IMR-90 (cell line): Measurements from ENCODE around the gene TP53BP1. TPM values are rescaled to one million over a fixed set of nuclear protein-coding genes. Genes with fewer than 3 reads are reported as not detected.

Source experiments
- ATAC-seq: fragments of 200-7000 bp; cut with Tn5 transposase; 2 replicates; pipeline ENCODE4 v1.9.1; 2020; ENCODE audit warnings: low read depth, mild to moderate bottlenecking, moderate library complexity
- BruUV-seq: library from RNA; stranded (reverse); fragments of 400-500 nt; replicated peaks from 2 replicates; lab custom pipeline; 2021; lab: Mats Ljungman, UMichigan
- CTCF ChIA-PET: fragments of 300-600 bp; formaldehyde crosslinking; extraction: SDS; loops from one replicate; lab custom pipeline; 2021; ENCODE audit warnings: antibody characterized with exemption; lab: Yijun Ruan, JAX
- POLR2A ChIA-PET: fragments of 300-600 bp; sonication (Branson Sonifier 250); formaldehyde crosslinking; loops from one replicate; lab custom pipeline; 2022; ENCODE audit warnings: antibody characterized with exemption; ENCODE audit not compliant: unreplicated experiment; lab: Charles Lee
- DNase-seq: peaks from one replicate; pipeline ENCODE4 v3.0.0; 2013
- H2AFZ ChIP-seq: replicated peaks from 2 replicates; pipeline ENCODE3; 2013; ENCODE audit warnings: low read length, mild to moderate bottlenecking; ENCODE audit not compliant: poor library complexity
- H2AK5ac ChIP-seq: 2 replicates; pipeline ENCODE4 v1.6.1; 2013; ENCODE audit warnings: low read depth, low read length, inconsistent platforms
- H2AK9ac ChIP-seq: replicated peaks from 2 replicates; pipeline ENCODE3; 2013; ENCODE audit warnings: mild to moderate bottlenecking, low read depth, low read length, moderate library complexity; ENCODE audit not compliant: poor library complexity
- H2BK120ac ChIP-seq: 2 replicates; pipeline ENCODE4 v1.6.1; 2013; ENCODE audit warnings: low read depth, low read length, inconsistent platforms
- H2BK15ac ChIP-seq: 3 replicates; pipeline ENCODE4 v1.6.1; 2013; ENCODE audit warnings: low read depth, low read length, inconsistent platforms
- H2BK20ac ChIP-seq: 2 replicates; pipeline ENCODE4 v1.6.1; 2013; ENCODE audit warnings: low read depth, mild to moderate bottlenecking, inconsistent platforms, low read length, moderate library complexity
- H2BK5ac ChIP-seq: 2 replicates; pipeline ENCODE4 v1.6.1; 2013; ENCODE audit warnings: mild to moderate bottlenecking, low read depth, low read length, inconsistent platforms; ENCODE audit not compliant: poor library complexity, severe bottlenecking
- H3K14ac ChIP-seq: replicated peaks from 2 replicates; pipeline ENCODE4 v1.6.1; 2013; ENCODE audit warnings: low read depth, low read length, inconsistent platforms
- H3K18ac ChIP-seq: 2 replicates; pipeline ENCODE4 v1.6.1; 2013; ENCODE audit warnings: low read depth, low read length, control low read depth
- H3K23ac ChIP-seq: 2 replicates; pipeline ENCODE4 v1.6.1; 2013; ENCODE audit warnings: low read depth, low read length, inconsistent platforms
- H3K27ac ChIP-seq: 2 replicates; pipeline ENCODE4 v1.5.1; 2013; ENCODE audit warnings: mild to moderate bottlenecking, control low read depth, low read length; ENCODE audit not compliant: insufficient read depth
- H3K27me3 ChIP-seq: 2 replicates; pipeline ENCODE4 v1.6.1; 2013; ENCODE audit warnings: low read length; ENCODE audit not compliant: control insufficient read depth, insufficient read depth
- H3K36me3 ChIP-seq: 2 replicates; pipeline ENCODE4 v1.6.1; 2013; ENCODE audit warnings: low read length, mixed read lengths; ENCODE audit not compliant: control insufficient read depth, insufficient read depth
- H3K4ac ChIP-seq: 2 replicates; pipeline ENCODE4 v1.6.1; 2013; ENCODE audit warnings: low read depth, low read length, inconsistent platforms
- H3K4me1 ChIP-seq: 2 replicates; pipeline ENCODE4 v1.6.1; 2013; ENCODE audit warnings: low read length, mixed read lengths; ENCODE audit not compliant: control insufficient read depth, insufficient read depth
- H3K4me2 ChIP-seq: 2 replicates; pipeline ENCODE4 v1.6.1; 2013; ENCODE audit warnings: low read depth, mild to moderate bottlenecking, control low read depth, low read length, moderate library complexity
- H3K4me3 ChIP-seq: 2 replicates; pipeline ENCODE4 v1.5.1; 2013; ENCODE audit warnings: low read depth, mild to moderate bottlenecking, control low read depth, low read length, moderate library complexity; ENCODE audit not compliant: insufficient read depth
- H3K56ac ChIP-seq: 2 replicates; pipeline ENCODE4 v1.6.1; 2013; ENCODE audit warnings: low read length, inconsistent platforms; ENCODE audit not compliant: insufficient read depth; ENCODE audit errors: extremely low read depth
- H3K79me1 ChIP-seq, 2 experiments: 2 replicates each; pipeline ENCODE4 v1.6.1; 2013; ENCODE audit warnings: low read length in 2 of 2, inconsistent platforms in 1 of 2, low read depth in 1 of 2
- H3K9ac ChIP-seq: 2 replicates; pipeline ENCODE4 v1.6.1; 2013; ENCODE audit warnings: low read depth, low read length, control low read depth
- H3K9me1 ChIP-seq: 2 replicates; pipeline ENCODE4 v1.6.1; 2013; ENCODE audit warnings: low read length, inconsistent platforms; ENCODE audit not compliant: insufficient read depth
- H3K9me3 ChIP-seq: 2 replicates; pipeline ENCODE4 v1.6.1; 2013; ENCODE audit warnings: low read length; ENCODE audit not compliant: control insufficient read depth, insufficient read depth
- H4K20me1 ChIP-seq: 2 replicates; pipeline ENCODE4 v1.6.1; 2013; ENCODE audit warnings: low read length, inconsistent platforms; ENCODE audit not compliant: insufficient read depth
- H4K5ac ChIP-seq: 2 replicates; pipeline ENCODE4 v1.6.1; 2013; ENCODE audit warnings: mild to moderate bottlenecking, low read depth, low read length, control low read depth
- H4K8ac ChIP-seq, 2 experiments: 2 replicates each; pipeline ENCODE4 v1.6.1; 2013; ENCODE audit warnings: low read depth in 2 of 2, low read length in 2 of 2, control low read depth in 1 of 2, inconsistent platforms in 1 of 2
- H4K91ac ChIP-seq: 2 replicates; pipeline ENCODE4 v1.6.1; 2013; ENCODE audit warnings: low read depth, low read length, inconsistent platforms; ENCODE audit not compliant: insufficient read depth
- CEBPB ChIP-seq: IDR thresholded peaks from 2 replicates; pipeline ENCODE4 v1.6.1; 2012; ENCODE audit warnings: low read depth, low read length, improper control_type of control experiment
- FOS ChIP-seq: fragments of 150-350 bp; IDR thresholded peaks from 2 replicates; pipeline ENCODE4 v1.6.1; 2016; ENCODE audit warnings: low read depth, low read length
- MAFK ChIP-seq: IDR thresholded peaks from 2 replicates; pipeline ENCODE4 v1.6.1; 2012; ENCODE audit warnings: low read depth, low read length, improper control_type of control experiment
- MAZ ChIP-seq: IDR thresholded peaks from 2 replicates; pipeline ENCODE4 v1.6.1; 2012; ENCODE audit warnings: low read depth, mild to moderate bottlenecking, low read length, improper control_type of control experiment, moderate library complexity, borderline replicate concordance
- NFE2L2 ChIP-seq: fragments of 150-350 bp; IDR thresholded peaks from 2 replicates; pipeline ENCODE4 v1.6.1; 2016; ENCODE audit warnings: low read depth, mild to moderate bottlenecking, low read length
- RCOR1 ChIP-seq: IDR thresholded peaks from 2 replicates; pipeline ENCODE4 v1.6.1; 2012; ENCODE audit warnings: mild to moderate bottlenecking, low read length, improper control_type of control experiment; ENCODE audit not compliant: insufficient replicate concordance
- WGBS, 2 experiments: methylation state at CpG; one replicate each; pipeline versions ENCODE4 v1.1.5 to v1.1.7; 2013; ENCODE audit warnings: missing lambda C conversion rate in 2 of 2; ENCODE audit not compliant: insufficient read length in 1 of 2; ENCODE audit errors: extremely low coverage in 2 of 2; 5-methylcytosine and 5-hydroxymethylcytosine counted together
- dilution Hi-C: fragments of 300-500 bp; cut with HindIII; formaldehyde crosslinking; loops from one replicate; pipeline ENCODE4 v1.14.3; 2018; ENCODE audit warnings: low sequenced_read_pairs; ENCODE audit not compliant: unreplicated experiment
- in situ Hi-C: fragments of 300-500 bp; cut with MboI; formaldehyde crosslinking; loops from 3 replicates; pipeline ENCODE4 v1.14.3; 2019; ENCODE audit warnings: low sequenced_read_pairs, inconsistent platforms, mixed read lengths
- intact Hi-C: fragments of 100-400 bp; cut with micrococcal nuclease; formaldehyde crosslinking; loops from 2 replicates; pipeline ENCODE4 v1.10.0; 2022
- polyA plus RNA-seq, 3 experiments: library from polyadenylated mRNA; depleted of rRNA; stranded (reverse); fragments of >200 nt; gene quantifications; 2 replicates each; pipeline ENCODE4 v1.2.3, GENCODE V29; 2012; ENCODE audit warnings: low replicate concordance in 1 of 3
- total RNA-seq: library from RNA; depleted of rRNA; stranded (reverse); fragments of >200 nt; gene quantifications from 2 replicates; pipeline ENCODE4 v1.2.3, GENCODE V29; 2012
- TF ChIP-seq, protein P1 (sequence below): fragments of 150-350 bp; IDR thresholded peaks from 2 replicates; pipeline ENCODE4 v1.6.1; 2016; ENCODE audit warnings: low read depth, mild to moderate bottlenecking, low read length, moderate library complexity, borderline replicate concordance
- TF ChIP-seq, protein P2 (sequence below): fragments of 150-350 bp; IDR thresholded peaks from 2 replicates; pipeline ENCODE4 v1.6.1; 2017; ENCODE audit warnings: mild to moderate bottlenecking, antibody characterized with exemption, low read length, low read depth

Gene TP53BP1
- total and polyA plus RNA-seq, 2 of the 4 experiments (the other 2 are of a cell fraction), result 36.3 to 64.5 TPM

DNA sequence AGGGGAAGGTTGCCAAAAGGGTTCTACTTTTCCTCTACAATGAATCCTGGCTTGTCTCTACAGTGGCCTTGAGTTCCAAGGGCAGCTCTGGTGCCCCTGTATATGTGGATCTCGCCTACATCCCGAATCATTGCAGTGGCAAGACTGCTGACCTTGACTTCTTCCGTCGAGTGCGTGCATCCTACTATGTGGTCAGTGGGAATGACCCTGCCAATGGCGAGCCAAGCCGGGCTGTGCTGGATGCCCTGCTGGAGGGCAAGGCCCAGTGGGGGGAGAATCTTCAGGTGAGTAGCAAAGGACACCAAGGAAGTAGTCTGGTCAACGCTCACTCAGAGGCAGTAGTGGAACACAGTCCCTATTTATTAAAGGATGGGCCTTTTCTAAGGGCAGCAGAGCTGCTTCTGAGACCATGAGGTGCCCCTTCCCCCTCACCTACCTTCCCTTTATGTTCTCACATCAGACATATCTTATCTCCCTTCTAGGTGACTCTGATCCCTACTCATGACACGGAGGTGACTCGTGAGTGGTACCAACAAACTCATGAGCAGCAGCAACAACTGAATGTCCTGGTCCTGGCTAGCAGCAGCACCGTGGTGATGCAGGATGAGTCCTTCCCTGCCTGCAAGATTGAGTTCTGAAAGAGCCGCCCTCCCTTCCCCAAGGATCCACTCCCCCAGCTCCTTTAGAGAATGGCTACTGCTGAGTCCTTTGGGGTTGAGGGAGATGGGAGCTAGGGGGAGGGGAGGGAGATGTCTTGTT, 36.8 kb upstream of the TP53BP1 start:
- Histone ChIP-seq H3K4me2 (no peak overlapping the region), H4K5ac (no peak overlapping the region), H3K4me3 (no peak overlapping the region), H3K79me1 (peaks cover 0 to 36% of the 10 kb centered on the region in 2 experiments; a peak in 2 of 4 replicates), H2BK5ac (no peak overlapping the region), H2BK15ac (no peak overlapping the region), H3K9me3 (no peaks in the 10 kb centered on the region), H3K23ac (no peak overlapping the region), H3K9me1 (peaks cover 18% of the 10 kb centered on the region), H3K14ac (no peak overlapping the region), H3K36me3 (peaks cover 36% of the 10 kb centered on the region), H3K27me3 (no peaks in the 10 kb centered on the region), H2BK120ac (no peak overlapping the region), H3K56ac (no peak overlapping the region), H4K8ac (no peak overlapping the region), H3K9ac (no peak overlapping the region), H2AK9ac (no peak overlapping the region), H3K4ac (no peak overlapping the region), H3K27ac (no peak overlapping the region), H3K4me1 (peaks cover 3% of the 10 kb centered on the region), H4K91ac (no peak overlapping the region), H2BK20ac (no peak overlapping the region), H2AK5ac (no peak overlapping the region), H2AFZ (no peak overlapping the region), H3K18ac (no peak overlapping the region), H4K20me1 (peaks cover 21% of the 10 kb centered on the region)
- intact Hi-C loops, result no loop called here
- dilution Hi-C loops, result no loop called here
- no peak for TF ChIP-seq RCOR1
- TF ChIP-seq, protein P1, sequence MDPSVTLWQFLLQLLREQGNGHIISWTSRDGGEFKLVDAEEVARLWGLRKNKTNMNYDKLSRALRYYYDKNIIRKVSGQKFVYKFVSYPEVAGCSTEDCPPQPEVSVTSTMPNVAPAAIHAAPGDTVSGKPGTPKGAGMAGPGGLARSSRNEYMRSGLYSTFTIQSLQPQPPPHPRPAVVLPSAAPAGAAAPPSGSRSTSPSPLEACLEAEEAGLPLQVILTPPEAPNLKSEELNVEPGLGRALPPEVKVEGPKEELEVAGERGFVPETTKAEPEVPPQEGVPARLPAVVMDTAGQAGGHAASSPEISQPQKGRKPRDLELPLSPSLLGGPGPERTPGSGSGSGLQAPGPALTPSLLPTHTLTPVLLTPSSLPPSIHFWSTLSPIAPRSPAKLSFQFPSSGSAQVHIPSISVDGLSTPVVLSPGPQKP, result no peak
- no peak for TF ChIP-seq MAFK
- TF ChIP-seq, protein P2, sequence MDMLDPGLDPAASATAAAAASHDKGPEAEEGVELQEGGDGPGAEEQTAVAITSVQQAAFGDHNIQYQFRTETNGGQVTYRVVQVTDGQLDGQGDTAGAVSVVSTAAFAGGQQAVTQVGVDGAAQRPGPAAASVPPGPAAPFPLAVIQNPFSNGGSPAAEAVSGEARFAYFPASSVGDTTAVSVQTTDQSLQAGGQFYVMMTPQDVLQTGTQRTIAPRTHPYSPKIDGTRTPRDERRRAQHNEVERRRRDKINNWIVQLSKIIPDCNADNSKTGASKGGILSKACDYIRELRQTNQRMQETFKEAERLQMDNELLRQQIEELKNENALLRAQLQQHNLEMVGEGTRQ, result no peak
- TF ChIP-seq CEBPB, result no peak
- TF ChIP-seq MAZ, result no peak
- no peak for TF ChIP-seq NFE2L2
- no peak for TF ChIP-seq FOS
- POLR2A ChIA-PET, result no interaction called here
- DNase-seq (no peak), ATAC-seq (no peak)
- CTCF ChIA-PET, result no interaction called here
- 67% methylated on average over 4 of the region's 12 CpGs; no CpG with 5 or more reads in 1 of the 2 experiments for WGBS, 2 experiments
- in situ Hi-C loops, result no loop called here
- no TSS peak for BruUV-seq
